ENCODE data around the gene C22orf23. TPM values are rescaled to one million over a fixed set of nuclear protein-coding genes. Genes with fewer than 3 reads are reported as not detected.
A peak's percentile ranks its signal among the peaks of the same experiment; 100 is the strongest.
"Not testable (repeated sequence)": the region's sequence is repeated elsewhere in the genome, so short reads cannot be mapped to it uniquely, and the experiment has no call there.

Gene C22orf23
- total RNA-seq, 2 experiments from 2014 or later = not detected

GRCh38 chr22:37959231-37959825, 5.9 kb upstream of the C22orf23 start:
- POLR2A ChIA-PET = interaction anchor here (0.7 kb wide), 1 partner anchor 699 kb away, joined by 3 read pairs; no protein-coding TSS in a partner anchor
- peaks cover 75% of the 10 kb centered on the region for H3K36me3 Mint-ChIP-seq (ENCODE audit: low read depth)

GRCh38 chr22:37957232-37957631, 3.8 kb upstream of the C22orf23 start:
- Histone ChIP-seq H3K4me3 (ENCODE audit: low read length) (no peak overlapping the region), H3K27ac (ENCODE audit: low read depth in 1 of 2, low read length in 2 of 2) (no peak overlapping the region), H3K9me3 (ENCODE audit: control insufficient read depth in 1 of 2, insufficient read depth in 1 of 2, low read length in 2 of 2) (no peaks in the 10 kb centered on the region), H3K27me3 (ENCODE audit: control insufficient read depth in 1 of 2, insufficient read depth in 2 of 2, low read length in 2 of 2) (peaks cover under 1 to 7% of the 10 kb centered on the region in 2 experiments), H3K36me3 (ENCODE audit: insufficient read depth, low read length) (peaks cover 51% of the 10 kb centered on the region), H3K4me1 (ENCODE audit: insufficient read depth, low read length) (peaks cover 25% of the 10 kb centered on the region)
- CTCF ChIA-PET = no interaction called here
- POLR2A ChIA-PET = no interaction called here
- ATAC-seq (ENCODE audit: poor library complexity) (no peak), DNase-seq (no peak)
- TF ChIP-seq, protein P1, sequence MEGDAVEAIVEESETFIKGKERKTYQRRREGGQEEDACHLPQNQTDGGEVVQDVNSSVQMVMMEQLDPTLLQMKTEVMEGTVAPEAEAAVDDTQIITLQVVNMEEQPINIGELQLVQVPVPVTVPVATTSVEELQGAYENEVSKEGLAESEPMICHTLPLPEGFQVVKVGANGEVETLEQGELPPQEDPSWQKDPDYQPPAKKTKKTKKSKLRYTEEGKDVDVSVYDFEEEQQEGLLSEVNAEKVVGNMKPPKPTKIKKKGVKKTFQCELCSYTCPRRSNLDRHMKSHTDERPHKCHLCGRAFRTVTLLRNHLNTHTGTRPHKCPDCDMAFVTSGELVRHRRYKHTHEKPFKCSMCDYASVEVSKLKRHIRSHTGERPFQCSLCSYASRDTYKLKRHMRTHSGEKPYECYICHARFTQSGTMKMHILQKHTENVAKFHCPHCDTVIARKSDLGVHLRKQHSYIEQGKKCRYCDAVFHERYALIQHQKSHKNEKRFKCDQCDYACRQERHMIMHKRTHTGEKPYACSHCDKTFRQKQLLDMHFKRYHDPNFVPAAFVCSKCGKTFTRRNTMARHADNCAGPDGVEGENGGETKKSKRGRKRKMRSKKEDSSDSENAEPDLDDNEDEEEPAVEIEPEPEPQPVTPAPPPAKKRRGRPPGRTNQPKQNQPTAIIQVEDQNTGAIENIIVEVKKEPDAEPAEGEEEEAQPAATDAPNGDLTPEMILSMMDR (IDR thresholded peaks at IDR 0.05) = no peak
- peak overlapping the region; percentile 65 for H3K4me3 Mint-ChIP-seq
- peaks cover 75% of the 10 kb centered on the region for H3K36me3 Mint-ChIP-seq (ENCODE audit: low read depth)
- intact Hi-C loops (cut with DNase I, micrococcal nuclease) = no loop called here
- H3K9me3 Mint-ChIP-seq = no peaks in the 10 kb centered on the region
- H3K27ac Mint-ChIP-seq = no peak overlapping the region
- H3K4me1 Mint-ChIP-seq (ENCODE audit: low read depth) = peaks cover 55% of the 10 kb centered on the region
- peaks cover 12% of the 10 kb centered on the region for H3K27me3 Mint-ChIP-seq

More at GRCh38 chr22:37959231-37959825, 5.9 kb upstream of the C22orf23 start:
- peaks cover 35% of the 10 kb centered on the region for H3K4me1 Mint-ChIP-seq (ENCODE audit: low read depth)
- H3K4me3 Mint-ChIP-seq = no peak overlapping the region
- TF ChIP-seq, protein P1 (IDR thresholded peaks at IDR 0.05) = no peak
- no peak overlapping the region for H3K27ac Mint-ChIP-seq
- peaks cover 11% of the 10 kb centered on the region for H3K4me1 ChIP-seq (ENCODE audit: insufficient read depth, low read length)
- ATAC-seq (ENCODE audit: poor library complexity) (no peak), DNase-seq (no peak)
- H3K27me3 Mint-ChIP-seq = no peaks in the 10 kb centered on the region
- H3K9me3 ChIP-seq (ENCODE audit: control insufficient read depth in 1 of 2, insufficient read depth in 1 of 2, low read length in 2 of 2) = no peaks in the 10 kb centered on the region
- no peak overlapping the region for H3K27ac ChIP-seq (ENCODE audit: low read depth in 1 of 2, low read length in 2 of 2)
- CTCF ChIA-PET = no interaction called here
- intact Hi-C loops (cut with DNase I, micrococcal nuclease) = no loop called here
- no peak overlapping the region for H3K4me3 ChIP-seq (ENCODE audit: low read length)
- no peaks in the 10 kb centered on the region for H3K9me3 Mint-ChIP-seq
- no peaks in the 10 kb centered on the region for H3K27me3 ChIP-seq (ENCODE audit: control insufficient read depth in 1 of 2, insufficient read depth in 2 of 2, low read length in 2 of 2)
- peaks cover 62% of the 10 kb centered on the region for H3K36me3 ChIP-seq (ENCODE audit: insufficient read depth, low read length)

GRCh38 chr22:37955825-37956397, 2.5 kb upstream of the C22orf23 start:
- Histone ChIP-seq H3K36me3 (ENCODE audit: insufficient read depth, low read length) (peaks cover 39% of the 10 kb centered on the region), H3K4me1 (ENCODE audit: insufficient read depth, low read length) (peaks cover 25% of the 10 kb centered on the region)
- ATAC-seq (ENCODE audit: poor library complexity); H3K27ac Mint-ChIP-seq; H3K9me3 ChIP-seq (ENCODE audit: control insufficient read depth in 1 of 2, insufficient read depth in 1 of 2, low read length in 2 of 2); H3K27me3 ChIP-seq (ENCODE audit: control insufficient read depth in 1 of 2, insufficient read depth in 2 of 2, low read length in 2 of 2); H3K27ac ChIP-seq (ENCODE audit: low read depth in 1 of 2, low read length in 2 of 2); H3K4me3 ChIP-seq (ENCODE audit: low read length); H3K4me3 Mint-ChIP-seq; DNase-seq; POLR2A ChIA-PET; intact Hi-C loops (cut with DNase I, micrococcal nuclease); H3K9me3 Mint-ChIP-seq; CTCF ChIA-PET: not testable (repeated sequence)
- peaks cover 19% of the 10 kb centered on the region for H3K27me3 Mint-ChIP-seq
- peaks cover 61% of the 10 kb centered on the region for H3K36me3 Mint-ChIP-seq (ENCODE audit: low read depth)
- H3K4me1 Mint-ChIP-seq (ENCODE audit: low read depth) = peaks cover 55% of the 10 kb centered on the region
